Naive thymus-derived CD4-positive, alpha-beta T cell (primary cell): Measurements from ENCODE around the gene UQCC3. TPM values are rescaled to one million over a fixed set of nuclear protein-coding genes. Genes with fewer than 3 reads are reported as not detected.

Source experiments
- ATAC-seq: fragments of 150-1000 bp; cut with Tn5 transposase; 2 replicates; pipeline ENCODE4 v1.10.0; 2021; ENCODE audit warnings: mild to moderate bottlenecking, moderate library complexity
- CTCF ChIA-PET: fragments of 350-600 bp; sonication (Branson Sonifier 250); formaldehyde crosslinking; loops from one replicate; lab custom pipeline; 2021; ENCODE audit warnings: antibody characterized with exemption; lab: Charles Lee
- POLR2A ChIA-PET: fragments of 350-600 bp; sonication (Branson Sonifier 250); formaldehyde crosslinking; loops from one replicate; lab custom pipeline; 2021; ENCODE audit warnings: antibody characterized with exemption, inconsistent platforms; lab: Charles Lee
- DNase-seq, 9 donors: peaks; one replicate each; pipeline versions ENCODE4 v3.0.0 to v3.0.0-alpha.2; 2020 to 2022; ENCODE audit warnings: mixed read lengths in 1 of 9
- H3K27ac ChIP-seq: one replicate; pipeline ENCODE4 v1.7.0; 2013; ENCODE audit warnings: mild to moderate bottlenecking, low read depth, low read length, moderate library complexity
- H3K27me3 ChIP-seq, 2 donors: one replicate each; pipeline ENCODE4 v1.7.0; 2013; ENCODE audit warnings: low read length in 2 of 2, mild to moderate bottlenecking in 2 of 2, moderate library complexity in 2 of 2; ENCODE audit not compliant: control insufficient read depth in 2 of 2, insufficient read depth in 2 of 2
- H3K36me3 ChIP-seq, 3 experiments: 1 replicate in 2 of 3; 2 replicates in 1 of 3; pipeline ENCODE4 v1.7.0; 2013; ENCODE audit warnings: low read length in 3 of 3, mild to moderate bottlenecking in 3 of 3, moderate library complexity in 1 of 3; ENCODE audit not compliant: insufficient read depth in 3 of 3, control insufficient read depth in 2 of 3
- H3K4me1 ChIP-seq, 2 donors: one replicate each; pipeline ENCODE4 v1.7.0; 2013; ENCODE audit warnings: low read length in 2 of 2, mild to moderate bottlenecking in 2 of 2, moderate library complexity in 1 of 2; ENCODE audit not compliant: control insufficient read depth in 2 of 2, insufficient read depth in 2 of 2
- H3K4me3 ChIP-seq: 2 replicates; pipeline ENCODE4 v1.7.0; 2013; ENCODE audit warnings: mild to moderate bottlenecking, low read length
- H3K9me3 ChIP-seq, 3 experiments: 1 replicate in 2 of 3; 2 replicates in 1 of 3; pipeline ENCODE4 v1.7.0; 2013; ENCODE audit warnings: low read length in 3 of 3; ENCODE audit not compliant: control insufficient read depth in 2 of 3
- H3K27ac Mint-ChIP-seq, 9 donors: one replicate each; pipeline ENCODE4 v1.8.0; 2020 to 2022; ENCODE audit warnings: mixed read lengths in 9 of 9, mild to moderate bottlenecking in 8 of 9, moderate library complexity in 5 of 9, inconsistent platforms in 2 of 9
- H3K27me3 Mint-ChIP-seq, 5 donors: one replicate each; pipeline ENCODE4 v1.8.0; 2021 to 2022; ENCODE audit warnings: mixed read lengths in 5 of 5, mild to moderate bottlenecking in 1 of 5
- H3K36me3 Mint-ChIP-seq, 5 donors: one replicate each; pipeline ENCODE4 v1.8.0; 2020 to 2022; ENCODE audit warnings: mixed read lengths in 5 of 5, mild to moderate bottlenecking in 3 of 5, inconsistent platforms in 1 of 5
- H3K4me1 Mint-ChIP-seq, 7 donors: one replicate each; pipeline ENCODE4 v1.8.0; 2020 to 2022; ENCODE audit warnings: mixed read lengths in 7 of 7, mild to moderate bottlenecking in 3 of 7, inconsistent platforms in 1 of 7
- H3K4me3 Mint-ChIP-seq, 10 donors: one replicate each; pipeline ENCODE4 v1.8.0; 2020 to 2022; ENCODE audit warnings: mild to moderate bottlenecking in 10 of 10, mixed read lengths in 10 of 10, moderate library complexity in 6 of 10, inconsistent platforms in 2 of 10
- H3K9me3 Mint-ChIP-seq, 11 donors: one replicate each; pipeline ENCODE4 v1.8.0; 2020 to 2022; ENCODE audit warnings: mixed read lengths in 11 of 11, mild to moderate bottlenecking in 4 of 11, inconsistent platforms in 1 of 11, moderate library complexity in 1 of 11
- intact Hi-C, 2 donors: fragments of 100-400 bp; cut with micrococcal nuclease; formaldehyde crosslinking; loops; one replicate each; pipeline ENCODE4 v1.15.1; 2023
- polyA plus RNA-seq, 2 donors: library from polyadenylated mRNA; unstranded; fragments of 300-500 nt; fragmentation: Illumina TruSeq; gene quantifications; one replicate each; pipeline ENCODE4 v1.2.3, GENCODE V29; 2021
- total RNA-seq, 6 experiments: library from RNA in 5 of 6; stranded (reverse) in 5 of 6; gene quantifications; 1 replicate in 5 of 6; 2 replicates in 1 of 6; pipeline ENCODE4 v1.2.3 and lab custom pipeline; 2021 to 2026

Gene UQCC3
- total and polyA plus RNA-seq, 7 experiments from 2014 or later = 2.2 to 11.1 (median 7.9) TPM

DNA sequence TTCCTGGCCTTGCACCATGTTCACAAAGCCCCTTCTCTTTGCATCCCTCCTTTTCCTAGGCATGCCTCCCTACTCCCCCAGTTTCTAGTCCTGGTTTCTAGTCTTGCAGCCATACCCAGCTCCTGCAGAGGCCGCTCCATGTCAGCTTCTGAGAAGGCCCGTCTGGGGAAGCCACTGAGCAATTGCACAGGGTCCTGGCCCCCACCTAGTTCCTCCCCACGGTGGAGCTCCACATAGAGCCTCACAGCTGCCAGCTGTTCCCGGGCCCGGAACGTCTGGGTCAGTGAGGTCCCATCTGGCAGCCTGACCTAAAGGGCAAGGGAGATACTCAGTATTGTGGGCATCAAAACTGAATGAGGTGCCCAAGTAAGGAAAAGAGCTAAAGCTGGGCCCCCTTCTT is 5.2 kb downstream of the UQCC3 start:
- no peaks in the 10 kb centered on the region for H3K9me3 Mint-ChIP-seq
- ChIA-PET CTCF (interaction anchor here (0.6 to 1.2 kb wide), 2 partner anchors 204 to 358 kb away, joined by 3 to 4 read pairs; partner anchors contain the start of gene SLC3A2), POLR2A (interaction anchor here (0.6 to 9.2 kb wide), 14 partner anchors 9 to 121 kb away, joined by 3 to 157 read pairs (median 4); partner anchors contain the start of genes BSCL2, C11orf98, CSKMT and GNG3)
- Histone ChIP-seq H3K36me3 (peaks cover 0 to 41% (median 3%) of the 10 kb centered on the region in 3 experiments), H3K4me1 (peaks cover 13 to 27% of the 10 kb centered on the region in 2 donors), H3K4me3 (no peak overlapping the region), H3K27ac (peak overlapping the region; percentile 98), H3K27me3 (no peaks in the 10 kb centered on the region), H3K9me3 (no peaks in the 10 kb centered on the region)
- ATAC-seq (no peak), DNase-seq (no peak)
- peak overlapping the region in 9 of 10 donors; percentile 62 to 92 (median 90) for H3K4me3 Mint-ChIP-seq
- peaks cover 28 to 61% (median 51%) of the 10 kb centered on the region in 7 donors for H3K4me1 Mint-ChIP-seq
- intact Hi-C loops = loop anchor here in 1 of 2 donors (10.0 kb wide), 1 partner anchor 252 kb away; no protein-coding TSS in a partner anchor
- H3K27me3 Mint-ChIP-seq = no peaks in the 10 kb centered on the region
- H3K36me3 Mint-ChIP-seq = peaks cover 4 to 23% (median 10%) of the 10 kb centered on the region in 5 donors
- peak overlapping the region in 8 of 9 donors; percentile 51 to 98 (median 92) for H3K27ac Mint-ChIP-seq

GRCh38 chr11:62677156-62677555 is 5.7 kb downstream of the UQCC3 start:
- H3K4me1 ChIP-seq = peaks cover 13 to 27% of the 10 kb centered on the region in 2 donors
- H3K4me3 Mint-ChIP-seq = peak overlapping the region; percentile 62 to 93 (median 90)
- H3K36me3 ChIP-seq = peaks cover 0 to 37% (median 3%) of the 10 kb centered on the region in 3 experiments
- ATAC-seq (no peak), DNase-seq (no peak)
- no peaks in the 10 kb centered on the region for H3K27me3 Mint-ChIP-seq
- H3K4me1 Mint-ChIP-seq = peaks cover 27 to 56% (median 47%) of the 10 kb centered on the region in 7 donors
- H3K27ac ChIP-seq = peak overlapping the region; percentile 98
- no peak overlapping the region for H3K4me3 ChIP-seq
- no peaks in the 10 kb centered on the region for H3K9me3 Mint-ChIP-seq
- no peaks in the 10 kb centered on the region for H3K9me3 ChIP-seq
- intact Hi-C loops = loop anchor here in 1 of 2 donors (10.0 kb wide), 1 partner anchor 252 kb away; no protein-coding TSS in a partner anchor
- POLR2A ChIA-PET = interaction anchor here (0.6 to 9.2 kb wide), 14 partner anchors 9 to 121 kb away, joined by 3 to 157 read pairs (median 4); partner anchors contain the start of genes BSCL2, C11orf98, CSKMT and GNG3
- peak overlapping the region; percentile 51 to 98 (median 92) for H3K27ac Mint-ChIP-seq
- peaks cover 4 to 21% (median 10%) of the 10 kb centered on the region in 5 donors for H3K36me3 Mint-ChIP-seq
- no peaks in the 10 kb centered on the region for H3K27me3 ChIP-seq
- CTCF ChIA-PET = interaction anchor here (1.2 kb wide), 1 partner anchor 204 kb away, joined by 4 read pairs; the partner anchor contains the start of gene SLC3A2

DNA sequence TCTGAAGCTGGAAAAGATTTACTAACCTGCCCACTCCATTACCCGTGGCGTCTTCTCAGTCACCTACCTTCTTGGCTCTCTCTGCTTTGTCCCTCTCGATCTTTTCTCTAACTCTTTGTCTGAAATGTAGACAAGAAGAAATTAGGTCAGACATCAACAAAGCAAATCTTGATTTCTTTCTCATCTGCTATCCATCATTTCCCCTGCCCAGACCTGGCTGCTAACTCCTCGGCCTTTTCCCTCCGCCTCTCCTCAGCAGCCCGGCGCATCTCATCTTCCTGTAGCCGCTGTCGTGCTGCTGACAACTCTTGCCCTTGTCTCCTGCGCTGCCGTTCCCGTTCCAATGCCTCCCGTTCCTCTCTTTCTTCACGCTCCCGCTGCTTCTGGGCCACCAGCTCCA is 6.2 kb downstream of the UQCC3 start:
- Histone ChIP-seq H3K4me3 (peak overlapping the region; percentile 87), H3K27me3 (no peaks in the 10 kb centered on the region), H3K4me1 (peaks cover 13 to 21% of the 10 kb centered on the region in 2 donors), H3K9me3 (no peaks in the 10 kb centered on the region), H3K27ac (peak overlapping the region; percentile 98), H3K36me3 (peaks cover 0 to 37% (median 3%) of the 10 kb centered on the region in 3 experiments)
- Mint-ChIP-seq H3K27me3 (no peaks in the 10 kb centered on the region), H3K36me3 (peaks cover 4 to 21% (median 10%) of the 10 kb centered on the region in 5 donors), H3K27ac (peak overlapping the region; percentile 88 to 98 (median 94)), H3K4me3 (peak overlapping the region; percentile 86 to 93 (median 90)), H3K4me1 (peaks cover 21 to 51% (median 44%) of the 10 kb centered on the region in 7 donors), H3K9me3 (no peaks in the 10 kb centered on the region)
- POLR2A ChIA-PET = interaction anchor here (0.5 to 9.2 kb wide), 8 partner anchors 10 to 109 kb away, joined by 3 to 157 read pairs (median 6); partner anchors contain the start of genes BSCL2, C11orf98, CSKMT and GNG3
- no peak for ATAC-seq
- CTCF ChIA-PET = no interaction called here
- intact Hi-C loops = loop anchor here (2.0 to 10.0 kb wide), 3 partner anchors 25 to 253 kb away; partner anchors contain the start of genes HNRNPUL2 (in 1 of the 2) and INTS5 (in 1 of the 2)
- no peak for DNase-seq

GRCh38 chr11:62678433-62678769 is 6.9 kb downstream of the UQCC3 start:
- no peak for ATAC-seq
- no peaks in the 10 kb centered on the region for H3K9me3 ChIP-seq
- no peaks in the 10 kb centered on the region for H3K9me3 Mint-ChIP-seq
- peak overlapping the region; percentile 98 for H3K27ac ChIP-seq
- peak overlapping the region; percentile 88 to 98 (median 94) for H3K27ac Mint-ChIP-seq
- peaks cover 0 to 35% (median 3%) of the 10 kb centered on the region in 3 experiments for H3K36me3 ChIP-seq
- ChIA-PET CTCF (interaction anchor here (0.6 kb wide), 1 partner anchor 153 kb away, joined by 3 read pairs; the partner anchor contains the start of gene STX5), POLR2A (interaction anchor here (1.6 to 9.2 kb wide), 3 partner anchors 10 to 87 kb away, joined by 5 to 157 read pairs (median 10); partner anchors contain the start of genes C11orf98, CSKMT, LBHD1 and TUT1)
- peaks cover 21 to 44% (median 37%) of the 10 kb centered on the region in 7 donors for H3K4me1 Mint-ChIP-seq
- DNase-seq = no peak
- H3K36me3 Mint-ChIP-seq = peaks cover 4 to 21% (median 10%) of the 10 kb centered on the region in 5 donors
- peak overlapping the region; percentile 86 to 93 (median 90) for H3K4me3 Mint-ChIP-seq
- H3K4me1 ChIP-seq = peaks cover 13 to 15% of the 10 kb centered on the region in 2 donors
- H3K27me3 Mint-ChIP-seq = no peaks in the 10 kb centered on the region
- intact Hi-C loops = loop anchor here (2.0 to 10.0 kb wide), 3 partner anchors 26 to 254 kb away; partner anchors contain the start of genes HNRNPUL2 (in 1 of the 2) and INTS5 (in 1 of the 2)
- H3K27me3 ChIP-seq = no peaks in the 10 kb centered on the region
- peak overlapping the region; percentile 87 for H3K4me3 ChIP-seq

- Histone ChIP-seq H3K27me3 (no peaks in the 10 kb centered on the region), H3K27ac (peak within 1 kb of the TSS; percentile 98), H3K36me3 (peaks cover 0 to 29% (median 3%) of the 10 kb centered on the region in 3 experiments), H3K9me3 (no peaks in the 10 kb centered on the region), H3K4me1 (peaks cover 13 to 15% of the 10 kb centered on the region in 2 donors), H3K4me3 (peak within 1 kb of the TSS; percentile 87)
- CTCF ChIA-PET = interaction anchor here (0.6 to 2.4 kb wide), 5 partner anchors 16 to 182 kb away, joined by 3 to 24 read pairs (median 7); partner anchors contain the start of genes STX5 and TUT1
- peak; percentile 63 to 84 (median 81) for DNase-seq
- peaks cover 4 to 21% (median 10%) of the 10 kb centered on the region in 5 donors for H3K36me3 Mint-ChIP-seq
- intact Hi-C loops = loop anchor here (1.0 to 10.0 kb wide), 11 partner anchors 8 to 254 kb away; partner anchors contain the start of genes HNRNPUL2 (in 2 of the 2), INTS5 (in 2 of the 2), TUT1 (in 2 of the 2) and UQCC3 (in 2 of the 2)
- no peaks in the 10 kb centered on the region for H3K9me3 Mint-ChIP-seq
- peak within 1 kb of the TSS; percentile 88 to 98 (median 94) for H3K27ac Mint-ChIP-seq
- POLR2A ChIA-PET = interaction anchor here (0.6 to 9.2 kb wide), 14 partner anchors 11 to 201 kb away, joined by 3 to 157 read pairs (median 5); partner anchors contain the start of genes C11orf98, CSKMT, INTS5 and LBHD1
- H3K4me3 Mint-ChIP-seq = peak within 1 kb of the TSS; percentile 86 to 93 (median 90)
- no peaks in the 10 kb centered on the region for H3K27me3 Mint-ChIP-seq
- H3K4me1 Mint-ChIP-seq = peaks cover 19 to 41% (median 37%) of the 10 kb centered on the region in 7 donors
- ATAC-seq = peak; percentile 91
These were observed 7.6 kb downstream of the UQCC3 start, which contains the start of gene UBXN1 for GRCh38 chr11:62678770-62679696. TSS of gene UBXN1 (minus strand) at chr11:62679073. CDS start at chr11:62678923, 150 bp downstream.
